Suprapubic skin (tissue), 4 donors: ENCODE results near the gene GBF1. TPM values are rescaled to one million over a fixed set of nuclear protein-coding genes. Genes with fewer than 3 reads are reported as not detected.

Source experiments
- DNase-seq, 2 donors: peaks; one replicate each; pipeline ENCODE4 v3.0.0-alpha.2; 2019; ENCODE audit warnings: low spot score in 2 of 2
- H3K27ac ChIP-seq: fragments of 200-600 bp; sonication (generic); one replicate; pipeline ENCODE4 v1.5.1; 2019
- H3K27me3 ChIP-seq: fragments of 200-600 bp; sonication (generic); one replicate; pipeline ENCODE4 v1.5.1; 2019
- H3K36me3 ChIP-seq: fragments of 200-600 bp; sonication (generic); one replicate; pipeline ENCODE4 v1.5.1; 2019
- H3K4me1 ChIP-seq: fragments of 200-600 bp; sonication (generic); one replicate; pipeline ENCODE4 v1.5.1; 2019
- H3K4me3 ChIP-seq: fragments of 200-600 bp; sonication (generic); one replicate; pipeline ENCODE4 v1.5.1; 2019; ENCODE audit warnings: mild to moderate bottlenecking
- H3K9me3 ChIP-seq: fragments of 200-600 bp; sonication (generic); one replicate; pipeline ENCODE4 v1.5.1; 2019
- CTCF ChIP-seq, 2 donors: fragments of 200-600 bp in 1 of 2; fragments of 450-650 bp in 1 of 2; sonication (generic) in 1 of 2; IDR thresholded peaks; one replicate each; pipeline ENCODE4 v1.5.1; 2016 to 2019; ENCODE audit warnings: antibody characterized with exemption in 2 of 2, mild to moderate bottlenecking in 1 of 2, moderate library complexity in 1 of 2
- EP300 ChIP-seq: sonication (generic); formaldehyde crosslinking; IDR thresholded peaks from one replicate; pipeline ENCODE4 v1.6.1; 2017; ENCODE audit warnings: antibody characterized with exemption
- POLR2A ChIP-seq, 2 donors: fragments of 450-650 bp; IDR thresholded peaks; one replicate each; pipeline ENCODE4 v1.6.1; 2017; ENCODE audit warnings: antibody characterized with exemption in 2 of 2, mild to moderate bottlenecking in 2 of 2, moderate library complexity in 2 of 2
- POLR2AphosphoS5 ChIP-seq, 3 donors: sonication (generic); formaldehyde crosslinking; IDR thresholded peaks; one replicate each; pipeline ENCODE4 v1.6.1; 2017; ENCODE audit warnings: antibody characterized with exemption in 3 of 3
- whole genome bisulfite sequencing: methylation state at CpG from one replicate; pipeline ENCODE4 v1.1.5; 2018; 5-methylcytosine and 5-hydroxymethylcytosine counted together
- total RNA-seq, 4 donors: library from RNA; depleted of rRNA; stranded (reverse); fragments of >200 nt; gene quantifications; one replicate each; pipeline ENCODE4 v1.1.0, GENCODE V29; 2016

Gene GBF1
- total RNA-seq, 4 donors from 2014 or later, result 31.0 to 56.1 (median 43.9) TPM

GRCh38 chr10:102420181-102420713, 174.9 kb downstream of the GBF1 start:
- H3K36me3 ChIP-seq, result peaks cover 12% of the 10 kb centered on the region
- peaks cover 39% of the 10 kb centered on the region for H3K4me1 ChIP-seq
- TF ChIP-seq EP300 (no peak), POLR2A (IDR thresholded peaks at IDR 0.05) (no peak), POLR2AphosphoS5 (IDR thresholded peaks at IDR 0.05) (no peak), CTCF (IDR thresholded peaks at IDR 0.05) (no peak)
- H3K27ac ChIP-seq, result peak overlapping the region; percentile 88
- H3K27me3 ChIP-seq, result peaks cover 38% of the 10 kb centered on the region
- no peak for DNase-seq
- WGBS, result 4% methylated on average over 14 of the region's 21 CpGs
- H3K4me3 ChIP-seq, result peak overlapping the region; percentile 69
- no peaks in the 10 kb centered on the region for H3K9me3 ChIP-seq

DNA sequence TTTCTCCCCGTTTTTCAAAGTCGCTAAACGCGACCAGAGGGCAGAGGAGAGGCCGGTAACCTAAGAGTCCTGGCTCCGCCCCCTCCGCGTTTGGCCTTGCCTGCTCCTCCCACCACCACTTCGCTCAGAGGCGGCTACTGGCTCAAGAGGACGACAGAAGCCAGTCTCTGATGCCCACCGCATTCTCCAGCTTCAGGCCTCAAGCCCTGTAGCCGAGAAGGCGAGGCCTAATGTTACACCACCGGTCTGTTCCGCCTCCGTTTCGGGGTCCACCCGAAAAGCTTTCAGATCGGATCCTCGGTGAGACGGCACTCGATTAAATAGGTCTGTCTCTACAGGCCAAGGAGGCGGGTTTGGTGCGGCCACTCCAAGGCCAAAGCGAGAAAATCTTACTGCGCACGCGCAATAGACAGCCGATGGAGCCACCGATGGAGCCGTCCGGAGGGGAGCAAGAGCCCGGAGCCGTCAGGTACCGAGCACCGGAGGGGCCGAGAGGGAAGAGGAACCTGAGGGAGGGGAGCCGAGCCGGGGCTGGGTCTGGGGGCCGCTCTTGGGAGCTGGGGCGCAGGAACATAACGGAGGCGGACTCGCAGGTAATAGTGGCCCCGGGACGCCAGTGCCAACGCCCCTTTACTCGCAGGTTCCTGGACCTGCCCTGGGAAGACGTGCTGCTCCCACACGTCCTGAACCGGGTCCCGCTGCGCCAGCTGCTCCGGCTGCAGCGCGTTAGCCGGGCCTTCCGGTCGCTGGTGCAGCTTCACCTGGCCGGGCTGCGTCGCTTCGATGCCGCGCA, 175.6 kb downstream of the GBF1 start, which contains the start of gene FBXL15:
Gene FBXL15, plus strand, starts transcription at position 123 of the 793 bp plus-strand sequence. Its CDS starts 294 bp downstream, at position 417.
- H3K27ac ChIP-seq, result peak within 1 kb of the TSS; percentile 88
- H3K9me3 ChIP-seq, result no peaks in the 10 kb centered on the region
- TF ChIP-seq EP300 (no peak), POLR2A (IDR thresholded peaks at IDR 0.05) (peak in 1 of 2 donors; percentile 12), POLR2AphosphoS5 (IDR thresholded peaks at IDR 0.05) (peak in 2 of 3 donors; percentile 40 to 68), CTCF (IDR thresholded peaks at IDR 0.05) (no peak)
- peak within 1 kb of the TSS; percentile 69 for H3K4me3 ChIP-seq
- DNase-seq, result peak; percentile 99
- H3K27me3 ChIP-seq, result peaks cover 34% of the 10 kb centered on the region
- WGBS, result 0% methylated on average over 27 of the region's 66 CpGs
- peaks cover 12% of the 10 kb centered on the region for H3K36me3 ChIP-seq
- H3K4me1 ChIP-seq, result peaks cover 39% of the 10 kb centered on the region

DNA sequence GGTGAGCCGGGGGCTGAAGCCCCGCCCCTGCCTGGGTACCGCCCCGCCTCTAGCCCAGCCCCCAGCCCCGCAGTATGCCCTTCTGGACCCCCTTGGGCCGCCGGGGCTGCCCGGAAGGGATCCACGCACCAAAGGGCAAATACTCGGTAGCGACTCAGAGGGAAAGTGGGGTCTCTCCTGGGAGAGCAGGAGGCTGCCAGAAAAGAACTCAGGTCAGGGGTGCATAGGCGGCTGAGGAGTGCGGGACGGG, 176.1 kb downstream of the GBF1 start:
- peaks cover 39% of the 10 kb centered on the region for H3K4me1 ChIP-seq
- H3K9me3 ChIP-seq, result no peaks in the 10 kb centered on the region
- 2% methylated on average over 8 of the region's 14 CpGs for WGBS
- peak overlapping the region; percentile 88 for H3K27ac ChIP-seq
- peaks cover 12% of the 10 kb centered on the region for H3K36me3 ChIP-seq
- H3K4me3 ChIP-seq, result peak overlapping the region; percentile 69
- H3K27me3 ChIP-seq, result peaks cover 29% of the 10 kb centered on the region
- DNase-seq, result no peak
- TF ChIP-seq EP300, result no peak
- no peak for TF ChIP-seq POLR2A (IDR thresholded peaks at IDR 0.05)
- TF ChIP-seq POLR2AphosphoS5 (IDR thresholded peaks at IDR 0.05), result no peak
- no peak for TF ChIP-seq CTCF (IDR thresholded peaks at IDR 0.05)

GRCh38 chr10:102421757-102422512, 176.6 kb downstream of the GBF1 start:
- 0% methylated on average over 15 of the region's 62 CpGs for WGBS
- H3K27ac ChIP-seq, result peak overlapping the region; percentile 88
- H3K9me3 ChIP-seq, result no peaks in the 10 kb centered on the region
- H3K36me3 ChIP-seq, result peaks cover 12% of the 10 kb centered on the region
- peaks cover 39% of the 10 kb centered on the region for H3K4me1 ChIP-seq
- no peak for DNase-seq
- peaks cover 24% of the 10 kb centered on the region for H3K27me3 ChIP-seq
- peak overlapping the region; percentile 69 for H3K4me3 ChIP-seq
- TF ChIP-seq EP300, result no peak

GRCh38 chr10:102422545-102423129, 177.3 kb downstream of the GBF1 start:
- Histone ChIP-seq H3K36me3 (peaks cover 12% of the 10 kb centered on the region), H3K9me3 (no peaks in the 10 kb centered on the region), H3K27me3 (peaks cover 17% of the 10 kb centered on the region), H3K27ac (peak overlapping the region; percentile 88), H3K4me3 (peak overlapping the region; percentile 69), H3K4me1 (peaks cover 39% of the 10 kb centered on the region)
- peak in 1 of 2 donors; percentile 81 for TF ChIP-seq CTCF (IDR thresholded peaks at IDR 0.05)
- TF ChIP-seq POLR2AphosphoS5 (IDR thresholded peaks at IDR 0.05), result no peak
- peak in 1 of 2 donors; percentile 83 for DNase-seq
- WGBS, result 2% methylated on average over 24 of the region's 28 CpGs
